Fibroblast of pulmonary artery (primary cell): ENCODE measurements around the gene SDE2.

Experiments
- DNase-seq: peaks from one replicate; pipeline ENCODE4 v3.0.0-alpha.2; 2010; ENCODE audit warnings: low read depth
- H3K4me3 ChIP-seq: replicated peaks from 2 replicates; pipeline ENCODE4 v1.5.1; 2011; ENCODE audit warnings: low read depth, mild to moderate bottlenecking, control low read depth, low read length, moderate library complexity
- TF ChIP-seq, protein P1 (sequence below): IDR thresholded peaks from 2 replicates; pipeline ENCODE4 v1.5.1; 2011; ENCODE audit warnings: mild to moderate bottlenecking, control low read depth, low read length, inconsistent platforms; ENCODE audit errors: missing control alignments

SDE2 gene

DNA sequence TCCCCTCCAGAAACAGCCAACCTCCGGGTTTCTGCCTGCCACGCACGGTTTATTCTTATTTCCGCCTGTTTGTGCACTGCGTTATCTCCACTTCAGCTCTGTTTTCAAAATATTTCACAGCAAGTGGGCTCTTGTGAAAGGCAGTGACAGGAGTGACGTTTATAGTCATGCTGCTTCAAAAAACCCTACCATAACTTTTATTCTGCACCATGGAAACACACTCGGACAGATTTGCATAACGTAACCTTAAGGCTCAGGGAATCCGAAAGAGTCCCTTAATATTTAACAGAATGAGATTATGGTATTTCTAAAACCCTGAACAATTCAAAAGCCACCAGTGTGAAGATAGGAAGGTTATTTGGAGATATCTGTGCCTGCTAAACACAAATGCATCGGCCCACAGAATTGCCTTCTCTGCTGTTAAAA lies 782 bp upstream of the SDE2 start:
- TF ChIP-seq, protein P1, sequence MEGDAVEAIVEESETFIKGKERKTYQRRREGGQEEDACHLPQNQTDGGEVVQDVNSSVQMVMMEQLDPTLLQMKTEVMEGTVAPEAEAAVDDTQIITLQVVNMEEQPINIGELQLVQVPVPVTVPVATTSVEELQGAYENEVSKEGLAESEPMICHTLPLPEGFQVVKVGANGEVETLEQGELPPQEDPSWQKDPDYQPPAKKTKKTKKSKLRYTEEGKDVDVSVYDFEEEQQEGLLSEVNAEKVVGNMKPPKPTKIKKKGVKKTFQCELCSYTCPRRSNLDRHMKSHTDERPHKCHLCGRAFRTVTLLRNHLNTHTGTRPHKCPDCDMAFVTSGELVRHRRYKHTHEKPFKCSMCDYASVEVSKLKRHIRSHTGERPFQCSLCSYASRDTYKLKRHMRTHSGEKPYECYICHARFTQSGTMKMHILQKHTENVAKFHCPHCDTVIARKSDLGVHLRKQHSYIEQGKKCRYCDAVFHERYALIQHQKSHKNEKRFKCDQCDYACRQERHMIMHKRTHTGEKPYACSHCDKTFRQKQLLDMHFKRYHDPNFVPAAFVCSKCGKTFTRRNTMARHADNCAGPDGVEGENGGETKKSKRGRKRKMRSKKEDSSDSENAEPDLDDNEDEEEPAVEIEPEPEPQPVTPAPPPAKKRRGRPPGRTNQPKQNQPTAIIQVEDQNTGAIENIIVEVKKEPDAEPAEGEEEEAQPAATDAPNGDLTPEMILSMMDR = no peak
- peak overlapping the region; percentile 48 for H3K4me3 ChIP-seq
- peak; percentile 82 for DNase-seq

DNA sequence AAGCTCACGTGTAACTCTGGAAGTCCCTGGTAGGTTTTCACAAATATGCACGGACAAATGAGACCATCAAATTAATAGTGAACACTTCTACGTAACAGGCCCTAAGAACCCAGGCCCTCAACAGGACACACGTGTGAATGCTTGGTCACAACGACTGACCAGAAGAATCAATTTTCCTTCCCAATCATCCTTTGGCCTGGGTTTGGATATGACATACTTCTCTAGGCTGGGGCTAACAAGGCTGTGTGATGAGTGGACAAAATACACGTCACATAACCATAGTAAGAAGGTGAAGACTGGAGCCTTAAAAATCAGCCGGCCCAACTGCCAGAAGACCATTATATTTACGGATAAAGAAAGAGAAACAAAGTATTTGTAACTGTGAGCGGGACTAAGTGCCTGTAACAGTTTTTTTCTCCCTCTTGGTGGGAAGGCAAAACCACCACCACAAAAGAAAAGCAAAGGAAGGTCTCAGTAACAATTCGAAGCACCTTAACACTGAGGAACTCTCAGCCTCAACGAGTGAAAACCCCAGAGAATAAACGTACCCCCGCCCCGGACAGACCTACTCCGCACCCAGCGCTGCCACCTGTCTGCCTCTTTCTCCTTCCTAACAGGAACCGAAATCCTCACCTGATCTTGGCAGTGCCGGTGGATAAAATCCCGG lies 450 bp downstream of the SDE2 start:
- peak overlapping the region; percentile 85 for H3K4me3 ChIP-seq

DNA sequence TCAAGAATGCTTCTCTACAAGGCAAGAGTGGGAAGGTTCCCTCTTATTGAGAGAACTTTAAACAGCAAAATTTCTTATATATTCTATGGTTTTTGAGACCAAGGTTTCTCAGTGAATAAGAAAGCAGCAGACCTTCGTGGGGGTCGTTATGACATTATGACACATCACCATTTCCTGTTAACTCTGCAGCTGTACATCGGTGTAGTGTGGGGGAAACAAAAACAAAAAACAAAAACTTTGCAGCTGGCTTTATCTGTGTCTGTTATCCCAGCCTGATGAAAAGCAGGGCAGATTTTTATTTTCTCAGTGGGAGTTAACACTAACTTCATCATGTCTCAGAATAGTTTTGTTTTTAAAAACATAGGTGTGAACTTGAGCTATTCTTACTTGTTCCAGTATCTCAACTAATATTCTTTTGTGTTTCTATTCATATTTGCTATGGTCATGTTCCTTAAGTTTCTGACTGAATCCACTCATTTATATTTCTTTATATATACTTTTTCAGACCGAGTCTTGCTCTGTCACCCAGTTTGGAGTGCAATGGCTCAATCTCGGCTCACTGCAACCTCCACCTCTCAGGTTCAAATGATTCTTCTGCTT lies 2.1 kb downstream of the SDE2 start:
- TF ChIP-seq, protein P1 = no peak
- peak overlapping the region; percentile 0 for H3K4me3 ChIP-seq
- peak; percentile 56 for DNase-seq

More for the DNA sequence above, 450 bp downstream of the SDE2 start:
- TF ChIP-seq, protein P1 = no peak
- peak; percentile 25 for DNase-seq

DNA sequence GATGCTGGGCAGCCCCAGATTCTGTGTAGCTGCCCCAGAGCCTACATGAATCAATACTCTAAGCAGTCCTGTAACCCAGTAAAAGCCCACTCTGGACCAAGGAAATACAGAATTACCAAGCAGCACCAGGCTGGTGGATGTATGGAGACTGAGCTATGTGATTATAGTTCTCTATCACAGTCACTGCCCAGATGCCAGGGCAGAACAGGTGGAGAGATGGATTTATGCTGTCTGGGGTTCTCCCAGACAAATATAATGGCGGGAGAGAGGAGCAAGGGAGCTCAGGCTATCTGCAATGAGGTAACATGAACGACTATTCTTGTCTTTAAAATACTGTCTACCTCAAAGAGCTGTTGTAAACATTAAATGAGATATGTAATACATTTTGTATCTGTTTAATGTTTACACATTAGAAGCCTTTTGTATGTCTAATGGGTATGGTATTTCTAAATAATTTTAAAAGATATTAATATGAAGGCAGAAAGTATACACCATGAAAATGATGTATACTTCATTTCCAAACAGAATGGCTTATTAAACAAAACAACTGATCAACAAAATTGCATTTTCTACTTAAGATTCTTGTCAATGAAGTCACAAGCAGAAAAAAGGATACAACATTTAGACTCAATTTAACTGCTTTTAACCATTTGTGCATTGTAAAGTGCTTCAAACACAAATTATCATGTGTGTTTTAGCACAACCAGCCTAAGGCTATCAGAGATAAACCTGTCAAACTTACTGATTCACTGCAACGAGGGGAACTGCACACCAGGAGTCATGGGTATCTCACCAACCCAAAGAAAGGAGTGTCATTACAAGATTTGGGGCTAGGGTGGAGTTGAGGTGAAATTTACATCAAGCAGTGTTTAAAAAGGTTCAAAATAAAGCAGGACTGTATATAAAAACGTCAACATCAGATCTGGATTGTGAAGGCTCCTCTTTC lies 3.0 kb downstream of the SDE2 start:
- DNase-seq = no peak
- TF ChIP-seq, protein P1 = no peak
- H3K4me3 ChIP-seq = peak overlapping the region; percentile 0

DNA sequence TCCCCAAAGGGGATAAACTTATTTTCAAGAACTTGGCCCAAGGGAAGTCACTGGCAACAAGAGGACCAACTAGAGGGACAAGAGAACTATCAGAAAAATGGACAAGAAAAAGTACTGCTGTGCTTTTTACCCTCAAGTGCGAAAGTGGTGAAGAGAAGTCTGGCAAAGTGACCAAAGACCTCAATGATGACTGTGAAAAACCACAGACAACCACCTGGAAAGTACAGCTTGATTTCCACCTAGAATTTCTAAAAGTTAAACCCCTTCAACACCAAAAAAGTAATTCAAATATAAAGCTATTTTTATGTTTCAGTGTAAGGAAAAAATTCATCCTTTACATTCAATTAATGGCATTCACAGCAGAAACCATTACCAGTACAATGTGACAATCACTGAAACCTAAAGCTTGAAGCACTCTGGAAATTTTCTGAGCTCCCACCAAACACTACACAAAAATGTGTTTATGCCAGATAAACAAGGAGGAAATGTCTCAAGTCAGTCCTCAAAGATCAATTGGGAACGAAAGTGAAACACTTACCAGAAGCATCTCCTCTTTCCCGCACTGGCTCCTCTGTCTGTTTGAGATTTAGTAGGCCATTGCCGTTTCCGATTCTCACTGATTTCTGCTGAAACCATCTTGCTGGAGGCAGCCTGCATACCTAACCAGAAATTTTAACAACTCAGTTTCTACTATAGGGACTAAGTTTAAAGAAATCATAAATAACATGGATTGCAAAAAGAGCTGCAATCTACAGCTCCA lies 8.3 kb downstream of the SDE2 start:
- TF ChIP-seq, protein P1 = no peak
- no peak overlapping the region for H3K4me3 ChIP-seq
- DNase-seq = no peak
